ENCODE data around the gene PIM1.

DNA sequence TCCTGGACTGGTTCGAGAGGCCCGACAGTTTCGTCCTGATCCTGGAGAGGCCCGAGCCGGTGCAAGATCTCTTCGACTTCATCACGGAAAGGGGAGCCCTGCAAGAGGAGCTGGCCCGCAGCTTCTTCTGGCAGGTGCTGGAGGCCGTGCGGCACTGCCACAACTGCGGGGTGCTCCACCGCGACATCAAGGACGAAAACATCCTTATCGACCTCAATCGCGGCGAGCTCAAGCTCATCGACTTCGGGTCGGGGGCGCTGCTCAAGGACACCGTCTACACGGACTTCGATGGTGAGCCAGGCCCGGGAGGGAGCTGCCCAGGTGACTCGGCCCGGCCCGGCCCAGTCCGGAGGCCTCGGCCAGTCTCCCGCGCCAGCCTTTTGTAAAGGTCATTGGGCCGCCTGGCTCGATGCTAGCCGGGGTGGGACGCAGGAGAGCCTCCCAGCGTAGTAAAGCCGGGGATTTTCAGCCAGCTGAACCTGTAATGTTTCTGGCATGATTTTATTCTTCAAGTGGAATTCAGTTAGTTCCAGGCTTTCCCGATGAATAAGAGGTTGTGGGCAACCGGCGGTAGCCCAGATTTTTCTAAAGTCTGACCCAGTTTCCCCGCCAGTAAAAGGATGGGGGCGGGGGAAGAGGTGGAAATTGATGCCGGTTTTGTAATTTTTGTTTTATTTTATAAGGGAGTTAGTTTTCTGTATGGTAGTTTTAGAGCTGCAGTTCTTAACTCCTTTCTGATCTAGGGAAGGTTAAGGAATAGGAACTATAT lies 1.4 kb downstream of the PIM1 start:
- no peak for TF ChIP-seq EZH2phosphoT487 (IDR thresholded peaks at IDR 0.05)
- TF ChIP-seq, protein P1, sequence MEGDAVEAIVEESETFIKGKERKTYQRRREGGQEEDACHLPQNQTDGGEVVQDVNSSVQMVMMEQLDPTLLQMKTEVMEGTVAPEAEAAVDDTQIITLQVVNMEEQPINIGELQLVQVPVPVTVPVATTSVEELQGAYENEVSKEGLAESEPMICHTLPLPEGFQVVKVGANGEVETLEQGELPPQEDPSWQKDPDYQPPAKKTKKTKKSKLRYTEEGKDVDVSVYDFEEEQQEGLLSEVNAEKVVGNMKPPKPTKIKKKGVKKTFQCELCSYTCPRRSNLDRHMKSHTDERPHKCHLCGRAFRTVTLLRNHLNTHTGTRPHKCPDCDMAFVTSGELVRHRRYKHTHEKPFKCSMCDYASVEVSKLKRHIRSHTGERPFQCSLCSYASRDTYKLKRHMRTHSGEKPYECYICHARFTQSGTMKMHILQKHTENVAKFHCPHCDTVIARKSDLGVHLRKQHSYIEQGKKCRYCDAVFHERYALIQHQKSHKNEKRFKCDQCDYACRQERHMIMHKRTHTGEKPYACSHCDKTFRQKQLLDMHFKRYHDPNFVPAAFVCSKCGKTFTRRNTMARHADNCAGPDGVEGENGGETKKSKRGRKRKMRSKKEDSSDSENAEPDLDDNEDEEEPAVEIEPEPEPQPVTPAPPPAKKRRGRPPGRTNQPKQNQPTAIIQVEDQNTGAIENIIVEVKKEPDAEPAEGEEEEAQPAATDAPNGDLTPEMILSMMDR (IDR thresholded peaks at IDR 0.05), result no peak
- no peak for TF ChIP-seq EZH2 (IDR thresholded peaks at IDR 0.05)
